Stimulated activated CD4-positive, alpha-beta T cell treated with anti-CD3 and anti-CD28 coated beads, Interleukin-15, amount 100 ng/mL, for 24 hours (primary cell): ENCODE data around the gene TRAPPC12.
A peak's percentile ranks its signal among the peaks of the same experiment; 100 is the strongest.

Source experiments
- DNase-seq: peaks from one replicate; pipeline ENCODE4 v3.0.0-alpha.2; 2020

Gene TRAPPC12

GRCh38 chr2:3457524-3458395 is 78.3 kb downstream of the TRAPPC12 start:
- no peak for DNase-seq

GRCh38 chr2:3458396-3459184 is 79.1 kb downstream of the TRAPPC12 start:
- DNase-seq = no peak

GRCh38 chr2:3459185-3460015 is 79.9 kb downstream of the TRAPPC12 start:
- no peak for DNase-seq

DNA sequence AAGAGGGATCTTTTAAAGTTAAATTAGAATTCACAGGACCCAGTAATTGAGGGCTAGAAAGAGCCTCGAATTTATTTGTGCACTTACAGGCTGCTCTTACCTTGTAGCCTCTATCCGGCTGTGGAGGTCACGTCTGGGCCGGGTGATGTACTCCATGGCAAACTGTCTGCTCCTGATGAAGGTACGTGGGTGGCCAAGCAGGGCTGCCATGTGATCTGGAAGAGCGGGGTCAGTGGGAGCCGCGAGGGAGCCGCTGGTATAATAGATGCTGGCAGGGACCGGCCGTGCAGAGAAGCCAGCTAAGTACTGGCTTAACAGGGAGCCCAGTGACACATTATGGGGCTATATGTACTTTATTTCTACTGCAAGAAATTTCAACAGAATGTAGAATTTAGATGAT is 80.7 kb downstream of the TRAPPC12 start:
- DNase-seq = no peak

DNA sequence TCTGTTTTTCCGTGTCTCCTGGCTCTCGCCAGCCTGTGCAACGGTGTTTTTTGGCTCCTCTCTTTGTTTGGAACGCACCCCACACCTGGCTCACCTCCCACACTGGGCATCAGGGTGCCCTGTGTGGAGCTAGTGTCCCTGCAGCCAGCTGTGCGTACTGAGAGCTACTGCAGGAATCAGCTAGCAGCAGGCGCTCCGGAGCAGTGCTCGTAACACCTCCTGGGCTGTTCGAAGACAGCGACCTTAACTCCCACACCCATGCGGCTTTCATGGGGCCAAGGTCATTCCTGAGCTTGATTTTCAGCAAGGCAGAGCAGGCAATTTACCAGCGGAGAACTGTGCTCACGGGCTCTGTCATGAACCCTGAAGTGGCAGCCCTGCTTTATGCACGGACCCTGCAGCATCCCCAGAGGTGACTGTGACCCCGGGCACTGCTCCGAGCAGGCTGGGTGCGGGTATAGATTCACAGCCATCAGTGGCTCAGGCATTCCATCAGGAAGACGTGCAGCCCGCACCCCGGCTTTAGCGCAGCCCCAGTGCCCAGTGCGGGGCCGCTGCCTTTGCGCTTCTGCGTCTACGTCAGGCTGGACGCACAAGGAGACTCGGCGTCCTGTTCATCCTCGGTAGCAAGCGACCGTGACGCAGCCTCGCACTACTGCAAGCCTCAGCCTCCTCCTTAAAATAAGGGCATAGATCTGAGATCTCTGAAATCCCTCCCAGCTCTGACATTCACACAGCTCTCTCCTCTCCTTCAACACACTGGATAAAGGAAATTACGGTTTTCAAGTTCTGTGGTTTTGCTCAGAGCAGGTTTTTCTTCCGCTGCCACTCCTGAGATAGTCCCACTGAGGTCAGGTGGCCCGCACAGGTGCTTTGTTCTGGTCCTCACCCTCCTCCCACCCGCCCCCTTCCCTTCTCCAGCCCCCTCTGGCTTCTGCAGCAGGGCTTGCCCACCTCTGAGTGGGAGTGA is 81.6 kb downstream of the TRAPPC12 start:
- no peak for DNase-seq

- DNase-seq = peak; percentile 37
Measured at GRCh38 chr2:3461801-3462492, 82.5 kb downstream of the TRAPPC12 start.

DNA sequence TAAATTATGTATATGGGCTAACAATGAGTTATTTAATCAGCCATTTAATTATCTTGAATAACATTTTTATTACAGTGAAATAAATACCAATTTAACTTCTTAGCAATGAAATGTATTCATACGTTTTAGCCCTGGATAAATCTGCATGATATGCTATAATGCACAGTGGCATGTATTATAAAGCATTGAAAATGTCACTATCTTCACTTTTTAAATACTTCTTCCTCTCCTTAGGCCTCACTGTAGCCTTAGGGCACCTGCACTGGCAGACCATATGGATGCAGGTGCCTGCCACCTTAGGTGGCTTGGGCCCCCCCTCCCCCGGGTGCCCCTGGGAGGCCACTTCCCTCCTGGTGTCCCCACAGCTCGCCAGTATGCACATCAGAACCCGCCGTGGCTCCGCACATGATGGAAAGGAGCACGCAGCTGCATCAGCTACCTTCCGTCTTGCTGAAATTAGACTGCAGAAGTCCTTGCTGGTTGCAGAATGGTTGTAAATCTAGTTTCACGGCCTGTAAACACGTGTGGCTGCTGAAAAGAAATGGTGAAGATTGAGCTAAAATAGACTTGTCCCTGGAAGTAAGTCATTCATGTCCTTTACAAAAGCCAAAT is 83.1 kb downstream of the TRAPPC12 start:
- DNase-seq = no peak

DNA sequence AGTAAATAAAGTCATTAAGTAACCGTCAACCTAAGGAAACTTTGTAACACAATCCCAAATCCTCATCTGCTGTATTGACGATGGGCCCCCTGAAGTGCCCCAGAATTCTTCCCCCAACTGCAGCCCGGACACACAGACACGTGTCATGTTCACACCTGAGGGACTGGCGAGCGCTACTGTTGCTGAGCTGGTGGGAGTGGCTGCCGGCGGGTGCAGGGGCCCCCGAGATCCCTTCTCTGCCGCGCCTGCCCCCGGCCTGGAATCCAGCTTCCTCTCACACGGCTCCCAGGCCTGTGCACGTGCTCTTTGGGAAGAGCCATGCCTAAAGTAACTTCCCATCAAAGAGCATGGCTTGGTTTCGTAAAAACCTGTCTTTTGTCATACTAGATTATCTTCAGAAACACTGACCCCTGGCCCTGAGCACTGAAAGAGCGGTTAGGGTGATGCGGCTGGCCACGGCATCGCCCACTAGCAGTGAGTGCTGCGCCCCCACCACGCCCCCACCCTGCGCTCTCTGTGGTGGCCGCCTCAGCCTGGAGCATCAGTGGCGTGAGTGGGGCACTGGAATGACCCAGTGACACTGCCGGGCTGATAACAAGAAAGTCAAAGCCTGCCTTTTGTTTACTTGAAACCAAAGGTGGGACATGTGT is 83.8 kb downstream of the TRAPPC12 start:
- no peak for DNase-seq

DNA sequence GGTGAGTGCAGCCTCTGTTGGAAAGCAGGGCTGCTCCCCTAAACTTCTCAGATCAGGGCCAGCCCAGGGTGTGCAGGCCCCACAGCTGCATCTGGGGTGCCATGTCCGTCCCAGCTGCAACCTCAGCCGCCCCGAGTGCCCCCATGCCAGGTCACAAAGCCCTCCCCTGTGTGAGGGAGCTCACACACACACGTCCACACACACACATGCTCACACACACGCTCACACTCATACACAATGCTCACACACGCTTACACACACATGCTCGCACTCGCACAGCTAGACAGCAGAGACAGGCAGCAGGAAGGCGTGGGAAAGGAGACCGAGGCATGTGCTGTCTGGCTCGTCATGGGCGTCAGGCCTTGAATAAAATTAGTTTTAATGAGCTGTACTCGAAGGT is 84.5 kb downstream of the TRAPPC12 start:
- DNase-seq = no peak

- no peak for DNase-seq
Measured at GRCh38 chr2:3464401-3465005, 85.0 kb downstream of the TRAPPC12 start.

- DNase-seq = no peak
Measured at GRCh38 chr2:3465328-3465727, 85.8 kb downstream of the TRAPPC12 start.

DNA sequence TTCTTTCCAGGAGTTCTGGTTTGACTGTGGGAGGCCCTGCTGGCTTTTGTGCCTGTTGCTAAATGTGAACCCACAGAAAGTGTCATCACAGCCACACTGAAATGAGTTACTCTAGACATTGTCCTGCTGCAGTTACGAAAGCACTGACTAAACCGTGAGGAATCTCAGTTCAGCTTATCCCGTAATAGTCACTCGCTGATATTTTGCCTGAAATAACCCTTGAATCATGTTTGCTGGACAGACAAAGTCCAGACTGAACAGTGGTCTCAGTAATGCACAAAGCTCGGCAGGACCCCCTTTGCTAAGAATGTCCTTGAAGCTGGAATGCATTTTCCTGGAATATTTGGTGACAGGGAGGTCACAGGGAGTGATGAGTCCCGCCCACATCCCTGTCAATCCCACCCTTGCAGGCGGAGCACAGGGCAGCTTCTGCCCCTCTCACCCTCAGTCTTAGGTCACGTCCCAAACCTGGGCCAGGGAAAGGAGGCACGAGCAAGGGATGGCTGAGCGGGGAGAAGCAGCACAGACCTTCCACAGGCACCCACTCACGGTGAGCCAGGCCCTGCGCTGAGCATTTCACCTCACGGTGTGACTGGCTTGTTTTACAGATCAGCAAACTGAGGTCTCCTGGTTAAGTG is 86.5 kb downstream of the TRAPPC12 start:
- no peak for DNase-seq

- no peak for DNase-seq
Measured at GRCh38 chr2:3466482-3466863, 87.0 kb downstream of the TRAPPC12 start.

DNA sequence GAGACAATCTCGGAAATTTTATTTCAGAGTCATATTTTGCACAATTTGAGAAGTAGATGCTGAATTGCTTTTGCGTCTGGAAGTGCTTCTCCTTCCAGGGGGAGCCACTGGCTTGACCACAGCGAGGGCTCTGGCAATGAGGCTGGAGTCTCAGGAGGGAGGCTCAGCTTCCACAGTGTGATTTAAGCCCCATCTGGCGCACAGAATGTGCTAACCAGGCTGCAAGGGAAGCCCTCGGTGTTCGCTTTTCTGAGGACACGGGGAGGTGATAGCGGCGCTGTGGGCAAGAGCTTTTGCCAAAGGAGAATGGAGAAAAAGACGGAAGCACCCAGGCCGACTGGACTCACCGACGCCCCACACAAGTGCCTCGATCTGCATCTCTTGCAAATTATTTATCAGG is 87.5 kb downstream of the TRAPPC12 start:
- no peak for DNase-seq

GRCh38 chr2:3467654-3468053 is 88.2 kb downstream of the TRAPPC12 start:
- DNase-seq = no peak

DNA sequence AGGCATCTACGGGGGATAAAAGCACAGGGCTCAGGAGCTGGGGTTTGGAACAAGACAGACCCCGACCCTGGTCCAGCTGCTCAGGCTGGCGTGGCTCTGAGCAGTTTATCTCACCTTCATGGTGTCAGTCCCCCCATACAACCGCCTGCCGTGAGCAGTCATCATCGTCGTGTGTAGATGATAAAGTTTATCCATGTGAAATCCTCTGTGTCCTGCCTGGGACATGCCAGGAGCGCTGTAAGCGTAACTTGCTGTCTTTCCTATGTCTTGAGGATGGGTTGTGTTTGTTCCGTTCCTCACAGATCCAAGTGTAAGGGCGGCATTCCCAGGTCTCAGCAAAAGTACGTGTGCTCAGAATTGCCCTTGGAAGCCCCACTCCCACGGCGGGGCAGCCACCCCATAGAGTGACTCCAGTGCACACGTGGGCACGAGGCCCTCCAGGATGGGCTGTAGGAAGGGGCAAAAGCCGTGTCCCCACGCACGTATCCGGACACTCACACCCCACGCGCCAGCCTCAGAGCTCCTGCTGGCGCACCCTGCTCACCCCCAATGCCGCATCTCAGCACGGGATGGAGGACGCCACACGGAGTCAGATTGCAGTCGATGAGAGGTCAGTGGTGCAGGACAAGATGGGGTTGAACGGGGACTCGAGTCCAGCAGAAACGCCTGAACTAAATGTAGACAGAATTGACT is 88.9 kb downstream of the TRAPPC12 start:
- DNase-seq = no peak

DNA sequence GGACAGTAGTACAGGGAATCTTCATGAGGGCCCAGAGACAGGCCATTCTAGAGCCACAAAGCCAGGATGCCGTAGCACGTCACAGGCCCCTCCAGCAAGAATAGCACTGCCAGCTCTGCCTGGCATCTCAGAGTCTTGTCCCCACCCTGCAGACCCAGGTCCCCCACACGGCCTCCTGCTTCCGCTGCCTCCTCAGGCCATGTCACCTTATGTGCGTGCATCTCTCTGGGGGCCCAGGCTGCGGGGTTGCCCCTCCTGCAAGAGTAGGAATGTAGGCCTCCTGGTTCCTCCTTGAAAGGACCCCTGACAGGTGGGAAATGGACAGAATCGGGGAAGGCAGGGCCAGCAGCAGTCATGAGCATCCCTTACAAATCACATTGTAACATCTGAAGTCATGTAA is 90.0 kb downstream of the TRAPPC12 start:
- DNase-seq = no peak

- DNase-seq = no peak
Measured at GRCh38 chr2:3470166-3470651, 90.7 kb downstream of the TRAPPC12 start.
